ENCODE results near the gene MAS1. TPM values are rescaled to one million over a fixed set of nuclear protein-coding genes. Genes with fewer than 3 reads are reported as not detected.

Gene MAS1
- polyA plus RNA-seq, 2 of the 4 experiments (the other 2 are of a cell fraction): not detected

- 42% methylated on average over 4 of the region's 4 CpGs for WGBS (ENCODE audit: missing lambda C conversion rate)
- no peak for FAIRE-seq
Observed at GRCh38 chr6:159908979-159909378, 18.2 kb downstream of the MAS1 start.

GRCh38 chr6:159910342-159910741, 19.6 kb downstream of the MAS1 start:
- 58% methylated on average over 5 of the region's 5 CpGs for WGBS (ENCODE audit: missing lambda C conversion rate)
- Histone ChIP-seq H3K27ac (no peak overlapping the region), H3K4me1 (no peaks in the 10 kb centered on the region), H3K9me3 (no peaks in the 10 kb centered on the region), H3K4me2 (no peak overlapping the region), H3K4me3 (no peak overlapping the region)
- ChIA-PET POLR2A (no interaction called here), CTCF (no interaction called here)
- DNase-seq (ENCODE audit: low read depth in 1 of 2, low spot score in 1 of 2) (no peak), ATAC-seq (no peak), FAIRE-seq (no peak)
- TF ChIP-seq RCOR1 (IDR thresholded peaks at IDR 0.05; ENCODE audit: low read depth, low read length) (no peak), BCL3 (IDR thresholded peaks at IDR 0.05) (no peak), HOXB5 (CRISPR knock-in tag; IDR thresholded peaks at IDR 0.05) (no peak), TFCP2L1 (CRISPR knock-in tag; IDR thresholded peaks at IDR 0.05) (no peak), EHF (CRISPR knock-in tag; IDR thresholded peaks at IDR 0.05) (no peak), GATA3 (IDR thresholded peaks at IDR 0.05; ENCODE audit: borderline replicate concordance) (no peak), HEYL (CRISPR knock-in tag; IDR thresholded peaks at IDR 0.05) (no peak), JUN (IDR thresholded peaks at IDR 0.05) (no peak), MAFK (IDR thresholded peaks at IDR 0.05; ENCODE audit: partially characterized antibody) (no peak), FOSB (CRISPR knock-in tag; IDR thresholded peaks at IDR 0.05) (no peak), FOXS1 (CRISPR knock-in tag; IDR thresholded peaks at IDR 0.05) (no peak), ZNF302 (CRISPR knock-in tag; IDR thresholded peaks at IDR 0.05) (no peak), CBX8 (IDR thresholded peaks at IDR 0.05) (no peak), FOSL2 (IDR thresholded peaks at IDR 0.05) (no peak), FOSL2 (CRISPR knock-in tag; IDR thresholded peaks at IDR 0.05) (no peak), KDM5A (IDR thresholded peaks at IDR 0.05) (no peak), EP300 (IDR thresholded peaks at IDR 0.05) (no peak), ELK1 (IDR thresholded peaks at IDR 0.05; ENCODE audit: low read depth, low read length) (no peak)

More at GRCh38 chr6:159908979-159909378, 18.2 kb downstream of the MAS1 start:
- DNase-seq (ENCODE audit: low read depth in 1 of 2, low spot score in 1 of 2) (no peak), ATAC-seq (no peak)
- Histone ChIP-seq H3K4me3 (no peak overlapping the region), H3K4me1 (no peaks in the 10 kb centered on the region), H3K27ac (no peak overlapping the region), H3K9me3 (no peaks in the 10 kb centered on the region), H3K4me2 (no peak overlapping the region)
- ChIA-PET POLR2A (no interaction called here), CTCF (interaction anchor here (0.9 kb wide), 1 partner anchor 25 kb away, joined by 3 read pairs; no protein-coding TSS in a partner anchor)
- no peak for TF ChIP-seq FOSL2 (IDR thresholded peaks at IDR 0.05)
- TF ChIP-seq FOSL2 (CRISPR knock-in tag; IDR thresholded peaks at IDR 0.05): no peak
- TF ChIP-seq CEBPB (IDR thresholded peaks at IDR 0.05): no peak
- TF ChIP-seq MAFK (IDR thresholded peaks at IDR 0.05; ENCODE audit: partially characterized antibody): no peak
- TF ChIP-seq NR3C1 (IDR thresholded peaks at IDR 0.05): no peak
- TF ChIP-seq SMC3 (IDR thresholded peaks at IDR 0.05): no peak
- TF ChIP-seq POLR2A (IDR thresholded peaks at IDR 0.05; ENCODE audit: low read length): no peak
- TF ChIP-seq HOXB13 (CRISPR knock-in tag; IDR thresholded peaks at IDR 0.05; ENCODE audit: low read depth): no peak
- TF ChIP-seq CHD4 (IDR thresholded peaks at IDR 0.05; ENCODE audit: borderline replicate concordance): no peak
- no peak for TF ChIP-seq PHF8 (IDR thresholded peaks at IDR 0.05; ENCODE audit: borderline replicate concordance, low read depth)
- no peak for TF ChIP-seq RNF2 (IDR thresholded peaks at IDR 0.05; ENCODE audit: borderline replicate concordance, low read depth)
- TF ChIP-seq MAX (IDR thresholded peaks at IDR 0.05): no peak
- no peak for TF ChIP-seq FOXS1 (CRISPR knock-in tag; IDR thresholded peaks at IDR 0.05)
- no peak for TF ChIP-seq HMGXB4 (CRISPR knock-in tag; IDR thresholded peaks at IDR 0.05; ENCODE audit: borderline replicate concordance)
- no peak for TF ChIP-seq JUNB (IDR thresholded peaks at IDR 0.05)
- TF ChIP-seq EHF (CRISPR knock-in tag; IDR thresholded peaks at IDR 0.05): no peak
- no peak for TF ChIP-seq BHLHE40 (IDR thresholded peaks at IDR 0.05; ENCODE audit: low read depth, low read length)
